Measurements from ENCODE around the gene PPP2R1A. TPM values are rescaled to one million over a fixed set of nuclear protein-coding genes. Genes with fewer than 3 reads are reported as not detected.

The PPP2R1A gene
- 422 TPM in 2 replicates for total RNA-seq
- long read RNA-seq, full-length matches to known transcripts = 161 of 198 reads
- long read RNA-seq, partial matches to known transcripts = 35 of 198 reads
- long read RNA-seq, other reads (novel, unspliced or antisense) = 2 of 198 reads

- Mint-ChIP-seq H3K36me3 (ENCODE audit: low read depth) (peaks cover 15% of the 10 kb centered on the region), H3K4me1 (peaks cover 42% of the 10 kb centered on the region), H3K27me3 (ENCODE audit: low read depth) (no peaks in the 10 kb centered on the region), H3K9me3 (no peaks in the 10 kb centered on the region), H3K4me3 (peak within 1 kb of the TSS; percentile 96), H3K27ac (ENCODE audit: unreplicated experiment) (peak within 1 kb of the TSS; percentile 99)
- DNase-seq (ENCODE audit: low read depth, low spot score) = peak; percentile 94
- TF ChIP-seq CTCF (conservative IDR thresholded peaks at IDR 0.05) = no peak
Observed at GRCh38 chr19:52189735-52190486, at the start of gene PPP2R1A. TSS of gene PPP2R1A (plus strand) at chr19:52190052. CDS start at chr19:52190097, 45 bp downstream.

DNA sequence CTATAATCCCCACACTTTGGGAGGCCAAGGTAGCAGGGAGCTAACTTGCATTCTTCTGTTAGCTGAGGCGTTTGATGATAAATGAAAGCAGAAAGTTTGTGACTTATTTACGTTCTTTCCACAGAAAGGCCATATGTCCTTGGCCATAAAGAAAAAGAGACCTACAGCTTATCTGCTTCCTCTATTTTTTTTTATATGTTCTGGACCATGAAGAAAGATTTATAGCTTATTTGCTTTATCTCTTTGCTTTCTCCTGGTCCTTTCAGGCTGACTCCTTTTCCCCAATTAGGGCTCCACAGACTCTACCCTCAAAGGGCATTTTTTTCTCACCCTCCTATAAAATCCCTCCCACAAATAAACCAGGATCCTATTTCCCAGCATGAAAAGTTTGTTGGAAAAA, 48.6 kb upstream of the PPP2R1A start:
- peaks cover 41% of the 10 kb centered on the region for H3K36me3 Mint-ChIP-seq (ENCODE audit: low read depth)
- H3K9me3 Mint-ChIP-seq = peaks cover 18% of the 10 kb centered on the region
- TF ChIP-seq CTCF (conservative IDR thresholded peaks at IDR 0.05) = no peak
- H3K27me3 Mint-ChIP-seq (ENCODE audit: low read depth) = no peaks in the 10 kb centered on the region
- H3K4me1 Mint-ChIP-seq = peaks cover 22% of the 10 kb centered on the region
- H3K27ac Mint-ChIP-seq (ENCODE audit: unreplicated experiment) = no peak overlapping the region
- H3K4me3 Mint-ChIP-seq = peak overlapping the region; percentile 47
- no peak for DNase-seq (ENCODE audit: low read depth, low spot score)

- peak overlapping the region; percentile 47 for H3K4me3 Mint-ChIP-seq
- no peak for DNase-seq (ENCODE audit: low read depth, low spot score)
- H3K27ac Mint-ChIP-seq (ENCODE audit: unreplicated experiment) = no peak overlapping the region
- no peaks in the 10 kb centered on the region for H3K27me3 Mint-ChIP-seq (ENCODE audit: low read depth)
- H3K36me3 Mint-ChIP-seq (ENCODE audit: low read depth) = peaks cover 35% of the 10 kb centered on the region
- peaks cover 16% of the 10 kb centered on the region for H3K9me3 Mint-ChIP-seq
- no peak for TF ChIP-seq CTCF (conservative IDR thresholded peaks at IDR 0.05)
- peaks cover 22% of the 10 kb centered on the region for H3K4me1 Mint-ChIP-seq
Observed at GRCh38 chr19:52142001-52142595, 47.8 kb upstream of the PPP2R1A start.

GRCh38 chr19:52148256-52148655, 41.6 kb upstream of the PPP2R1A start:
- no peak overlapping the region for H3K4me3 Mint-ChIP-seq
- no peak for DNase-seq (ENCODE audit: low read depth, low spot score)
- no peaks in the 10 kb centered on the region for H3K27me3 Mint-ChIP-seq (ENCODE audit: low read depth)
- no peak for TF ChIP-seq CTCF (conservative IDR thresholded peaks at IDR 0.05)
- peaks cover 27% of the 10 kb centered on the region for H3K36me3 Mint-ChIP-seq (ENCODE audit: low read depth)
- no peak overlapping the region for H3K27ac Mint-ChIP-seq (ENCODE audit: unreplicated experiment)
- peaks cover 13% of the 10 kb centered on the region for H3K9me3 Mint-ChIP-seq
- no peaks in the 10 kb centered on the region for H3K4me1 Mint-ChIP-seq

DNA sequence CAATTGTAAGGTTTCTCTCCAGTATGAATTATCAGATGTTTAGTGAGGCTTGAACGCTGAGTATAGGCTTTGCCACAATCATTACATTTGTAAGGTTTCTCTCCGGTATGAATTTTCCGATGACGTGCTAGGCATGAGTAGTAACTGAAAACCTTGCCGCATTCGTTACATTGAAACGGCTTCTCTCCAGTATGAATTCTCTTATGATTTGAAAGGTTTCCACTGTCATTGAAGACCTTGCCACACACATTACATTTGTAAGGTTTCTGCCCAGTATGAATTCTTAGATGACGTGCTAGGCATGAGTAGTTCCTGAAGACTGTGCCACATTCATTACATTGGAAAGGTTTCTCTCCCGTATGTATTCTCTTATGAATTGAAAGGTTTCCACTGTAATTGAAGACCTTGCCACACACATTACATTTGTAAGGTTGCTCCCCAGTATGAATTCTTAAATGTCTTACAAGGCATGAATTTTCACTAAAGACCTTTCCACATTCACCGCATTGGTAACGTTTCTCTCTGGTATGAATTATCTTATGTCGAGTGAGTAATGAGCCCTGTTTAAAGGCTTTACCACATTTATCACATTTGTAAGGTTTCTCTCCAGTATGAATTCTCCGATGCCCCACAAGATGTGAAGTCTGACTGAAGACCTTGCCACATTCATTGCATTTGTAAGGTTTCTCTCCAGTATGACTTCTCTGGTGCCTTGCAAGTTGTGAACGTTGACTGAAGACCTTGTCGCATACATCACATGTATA, 34.1 kb upstream of the PPP2R1A start:
- Mint-ChIP-seq H3K9me3 (peaks cover 45% of the 10 kb centered on the region), H3K36me3 (ENCODE audit: low read depth) (peaks cover 72% of the 10 kb centered on the region), H3K27me3 (ENCODE audit: low read depth) (no peaks in the 10 kb centered on the region), H3K27ac (ENCODE audit: unreplicated experiment) (no peak overlapping the region), H3K4me1 (no peaks in the 10 kb centered on the region), H3K4me3 (no peak overlapping the region)
- TF ChIP-seq CTCF (conservative IDR thresholded peaks at IDR 0.05) = no peak
- no peak for DNase-seq (ENCODE audit: low read depth, low spot score)

All from neural crest cell (in vitro differentiated cells).